UCSD-AML1 (cell line): ENCODE results near the gene CBFA2T3.

Experiments
- DNase-seq: peaks from one replicate; lab custom pipeline; 2025; ENCODE audit not compliant: unreplicated experiment; lab: John Stamatoyannopoulos, UW

Gene CBFA2T3

GRCh38 chr16:88977812-88978607 is 1.0 kb upstream of the CBFA2T3 start:
- DNase-seq: no peak

- DNase-seq: no peak
These were observed 515 bp downstream of the CBFA2T3 start for GRCh38 chr16:88976366-88977017.

GRCh38 chr16:88975511-88976061 is 1.4 kb downstream of the CBFA2T3 start:
- no peak for DNase-seq

GRCh38 chr16:88974916-88975215 is 2.1 kb downstream of the CBFA2T3 start:
- no peak for DNase-seq

- no peak for DNase-seq
These were observed 2.7 kb downstream of the CBFA2T3 start for GRCh38 chr16:88974080-88974915.

- no peak for DNase-seq
These were observed 3.5 kb downstream of the CBFA2T3 start for GRCh38 chr16:88973415-88974050.

GRCh38 chr16:88973007-88973410 is 4.0 kb downstream of the CBFA2T3 start:
- DNase-seq: no peak

GRCh38 chr16:88972349-88972748 is 4.7 kb downstream of the CBFA2T3 start:
- DNase-seq: no peak

- DNase-seq: no peak
These were observed 5.5 kb downstream of the CBFA2T3 start for GRCh38 chr16:88971371-88972097.

- no peak for DNase-seq
These were observed 6.4 kb downstream of the CBFA2T3 start for GRCh38 chr16:88970539-88971065.

- no peak for DNase-seq
These were observed 7.0 kb downstream of the CBFA2T3 start for GRCh38 chr16:88970050-88970449.

GRCh38 chr16:88969361-88969831 is 7.6 kb downstream of the CBFA2T3 start:
- no peak for DNase-seq

- no peak for DNase-seq
These were observed 8.3 kb downstream of the CBFA2T3 start for GRCh38 chr16:88968589-88969280.

GRCh38 chr16:88967830-88968588 is 9.0 kb downstream of the CBFA2T3 start:
- no peak for DNase-seq

GRCh38 chr16:88966986-88967829 is 9.8 kb downstream of the CBFA2T3 start:
- no peak for DNase-seq

GRCh38 chr16:88965826-88966480 is 11.1 kb downstream of the CBFA2T3 start:
- no peak for DNase-seq

GRCh38 chr16:88965411-88965810 is 11.6 kb downstream of the CBFA2T3 start:
- no peak for DNase-seq
